ENCODE data around the gene RPUSD3. TPM values are rescaled to one million over a fixed set of nuclear protein-coding genes. Genes with fewer than 3 reads are reported as not detected.
A peak's percentile ranks its signal among the peaks of the same experiment; 100 is the strongest.

The RPUSD3 gene
- total RNA-seq, 2 experiments from 2014 or later = 49.8 to 49.9 TPM

- H3K27me3 Mint-ChIP-seq = no peaks in the 10 kb centered on the region
- H3K4me3 Mint-ChIP-seq = no peak overlapping the region
- CTCF ChIA-PET = no interaction called here
- POLR2A ChIA-PET = no interaction called here
- H3K27ac Mint-ChIP-seq = no peak overlapping the region
- no peak for DNase-seq
- no peaks in the 10 kb centered on the region for H3K4me1 Mint-ChIP-seq
- peaks cover 12% of the 10 kb centered on the region for H3K36me3 Mint-ChIP-seq (ENCODE audit: low read depth)
- no peaks in the 10 kb centered on the region for H3K9me3 Mint-ChIP-seq
Measured at GRCh38 chr3:9817436-9817835, 26.4 kb downstream of the RPUSD3 start.

GRCh38 chr3:9815986-9816385 lies 27.8 kb downstream of the RPUSD3 start:
- Mint-ChIP-seq H3K4me3 (no peak overlapping the region), H3K4me1 (peaks cover 7% of the 10 kb centered on the region), H3K36me3 (ENCODE audit: low read depth) (peaks cover 21% of the 10 kb centered on the region), H3K27me3 (no peaks in the 10 kb centered on the region), H3K27ac (no peak overlapping the region), H3K9me3 (no peaks in the 10 kb centered on the region)
- ChIA-PET POLR2A (no interaction called here), CTCF (interaction anchor here (0.6 to 1.0 kb wide), 2 partner anchors 15 to 239 kb away, joined by 3 to 5 read pairs; no protein-coding TSS in a partner anchor)
- no peak for DNase-seq

- H3K27me3 Mint-ChIP-seq = no peaks in the 10 kb centered on the region
- no peaks in the 10 kb centered on the region for H3K9me3 Mint-ChIP-seq
- POLR2A ChIA-PET = interaction anchor here (0.6 kb wide), 1 partner anchor 125 kb away, joined by 3 read pairs; no protein-coding TSS in a partner anchor
- H3K27ac Mint-ChIP-seq = no peak overlapping the region
- peaks cover 28% of the 10 kb centered on the region for H3K36me3 Mint-ChIP-seq (ENCODE audit: low read depth)
- CTCF ChIA-PET = interaction anchor here (1.1 to 1.8 kb wide), 3 partner anchors 9 to 119 kb away, joined by 3 to 7 read pairs (median 5); no protein-coding TSS in a partner anchor
- DNase-seq = no peak
- no peak overlapping the region for H3K4me3 Mint-ChIP-seq
- peaks cover 33% of the 10 kb centered on the region for H3K4me1 Mint-ChIP-seq
Measured at GRCh38 chr3:9812870-9813483, 30.8 kb downstream of the RPUSD3 start.

GRCh38 chr3:9810846-9811245 lies 33.0 kb downstream of the RPUSD3 start:
- Mint-ChIP-seq H3K9me3 (no peaks in the 10 kb centered on the region), H3K27me3 (no peaks in the 10 kb centered on the region), H3K27ac (peak overlapping the region; percentile 62), H3K4me1 (peaks cover 47% of the 10 kb centered on the region), H3K4me3 (peak overlapping the region; percentile 40), H3K36me3 (ENCODE audit: low read depth) (peaks cover 36% of the 10 kb centered on the region)
- CTCF ChIA-PET = no interaction called here
- DNase-seq = no peak
- POLR2A ChIA-PET = interaction anchor here (0.6 kb wide), 1 partner anchor 215 kb away, joined by 3 read pairs; the partner anchor contains the start of gene FANCD2

- POLR2A ChIA-PET = interaction anchor here (0.6 kb wide), 1 partner anchor 216 kb away, joined by 3 read pairs; the partner anchor contains the start of gene FANCD2
- peaks cover 47% of the 10 kb centered on the region for H3K4me1 Mint-ChIP-seq
- no peak for DNase-seq
- no peaks in the 10 kb centered on the region for H3K27me3 Mint-ChIP-seq
- peaks cover 40% of the 10 kb centered on the region for H3K36me3 Mint-ChIP-seq (ENCODE audit: low read depth)
- no peaks in the 10 kb centered on the region for H3K9me3 Mint-ChIP-seq
- CTCF ChIA-PET = interaction anchor here (1.0 kb wide), 1 partner anchor 95 kb away, joined by 3 read pairs; no protein-coding TSS in a partner anchor
- H3K4me3 Mint-ChIP-seq = peak overlapping the region; percentile 40
- peak overlapping the region; percentile 62 for H3K27ac Mint-ChIP-seq
Measured at GRCh38 chr3:9810433-9810770, 33.4 kb downstream of the RPUSD3 start.

GRCh38 chr3:9809615-9810432 lies 34.0 kb downstream of the RPUSD3 start, which contains the start of gene TTLL3:
TTLL3 (plus strand) TSS chr3:9810262; CDS start chr3:9810662, 400 bp downstream.
- no peaks in the 10 kb centered on the region for H3K9me3 Mint-ChIP-seq
- H3K4me3 Mint-ChIP-seq = peak within 1 kb of the TSS; percentile 83
- peaks cover 42% of the 10 kb centered on the region for H3K36me3 Mint-ChIP-seq (ENCODE audit: low read depth)
- no peaks in the 10 kb centered on the region for H3K27me3 Mint-ChIP-seq
- H3K4me1 Mint-ChIP-seq = peaks cover 47% of the 10 kb centered on the region
- POLR2A ChIA-PET = no interaction called here
- peak within 1 kb of the TSS; percentile 93 for H3K27ac Mint-ChIP-seq
- CTCF ChIA-PET = interaction anchor here (1.0 kb wide), 1 partner anchor 94 kb away, joined by 3 read pairs; no protein-coding TSS in a partner anchor
- peak; percentile 46 for DNase-seq

- no peak for DNase-seq
- H3K27me3 Mint-ChIP-seq = no peaks in the 10 kb centered on the region
- no peaks in the 10 kb centered on the region for H3K9me3 Mint-ChIP-seq
- peak overlapping the region; percentile 93 for H3K27ac Mint-ChIP-seq
- H3K4me3 Mint-ChIP-seq = peak overlapping the region; percentile 83
- H3K36me3 Mint-ChIP-seq (ENCODE audit: low read depth) = peaks cover 48% of the 10 kb centered on the region
- peaks cover 47% of the 10 kb centered on the region for H3K4me1 Mint-ChIP-seq
- ChIA-PET POLR2A (interaction anchor here (1.0 kb wide), 1 partner anchor 60 kb away, joined by 3 read pairs; the partner anchor contains the start of gene OGG1), CTCF (interaction anchor here (1.0 kb wide), 2 partner anchors 76 to 93 kb away, joined by 3 read pairs; no protein-coding TSS in a partner anchor)
Measured at GRCh38 chr3:9809239-9809614, 34.6 kb downstream of the RPUSD3 start.

GRCh38 chr3:9808345-9809037 lies 35.3 kb downstream of the RPUSD3 start:
- Mint-ChIP-seq H3K9me3 (no peaks in the 10 kb centered on the region), H3K4me3 (no peak overlapping the region), H3K27ac (peak overlapping the region; percentile 93), H3K4me1 (peaks cover 49% of the 10 kb centered on the region), H3K27me3 (no peaks in the 10 kb centered on the region), H3K36me3 (ENCODE audit: low read depth) (peaks cover 55% of the 10 kb centered on the region)
- POLR2A ChIA-PET = interaction anchor here (0.6 to 1.0 kb wide), 2 partner anchors 59 to 162 kb away, joined by 3 to 4 read pairs; partner anchors contain the start of gene OGG1
- DNase-seq = peak; percentile 69
- CTCF ChIA-PET = interaction anchor here (0.6 to 1.3 kb wide), 10 partner anchors 13 to 118 kb away, joined by 3 to 7 read pairs (median 3); partner anchors contain the start of genes ARPC4 and IL17RC

GRCh38 chr3:9807981-9808344 lies 35.8 kb downstream of the RPUSD3 start:
- H3K27me3 Mint-ChIP-seq = no peaks in the 10 kb centered on the region
- no peak for DNase-seq
- no peaks in the 10 kb centered on the region for H3K9me3 Mint-ChIP-seq
- POLR2A ChIA-PET = no interaction called here
- CTCF ChIA-PET = interaction anchor here (0.6 to 1.3 kb wide), 12 partner anchors 12 to 239 kb away, joined by 3 to 7 read pairs (median 3); partner anchors contain the start of genes ARPC4 and IL17RC
- peaks cover 51% of the 10 kb centered on the region for H3K4me1 Mint-ChIP-seq
- peak overlapping the region; percentile 35 for H3K4me3 Mint-ChIP-seq
- H3K27ac Mint-ChIP-seq = peak overlapping the region; percentile 93
- H3K36me3 Mint-ChIP-seq (ENCODE audit: low read depth) = peaks cover 56% of the 10 kb centered on the region

- Mint-ChIP-seq H3K36me3 (ENCODE audit: low read depth) (peaks cover 59% of the 10 kb centered on the region), H3K4me3 (no peak overlapping the region), H3K9me3 (no peaks in the 10 kb centered on the region), H3K4me1 (peaks cover 51% of the 10 kb centered on the region), H3K27ac (no peak overlapping the region), H3K27me3 (no peaks in the 10 kb centered on the region)
- CTCF ChIA-PET = interaction anchor here (0.6 to 1.3 kb wide), 5 partner anchors 11 to 277 kb away, joined by 3 to 7 read pairs (median 3); no protein-coding TSS in a partner anchor
- POLR2A ChIA-PET = interaction anchor here (0.6 kb wide), 1 partner anchor 12 kb away, joined by 3 read pairs; no protein-coding TSS in a partner anchor
- no peak for DNase-seq
Measured at GRCh38 chr3:9806688-9807589, 36.9 kb downstream of the RPUSD3 start.

- Mint-ChIP-seq H3K4me3 (no peak overlapping the region), H3K4me1 (peaks cover 45% of the 10 kb centered on the region), H3K36me3 (ENCODE audit: low read depth) (peaks cover 58% of the 10 kb centered on the region), H3K27me3 (no peaks in the 10 kb centered on the region), H3K9me3 (no peaks in the 10 kb centered on the region), H3K27ac (no peak overlapping the region)
- DNase-seq = no peak
- ChIA-PET CTCF (interaction anchor here (0.7 to 0.9 kb wide), 4 partner anchors 13 to 282 kb away, joined by 3 read pairs; partner anchors contain the start of gene ARPC4), POLR2A (no interaction called here)
Measured at GRCh38 chr3:9806137-9806536, 37.7 kb downstream of the RPUSD3 start.
